Thoracic aorta (tissue), 2 donors: ENCODE data around the gene FMNL3. TPM values are rescaled to one million over a fixed set of nuclear protein-coding genes. Genes with fewer than 3 reads are reported as not detected.

Experiments used
- ATAC-seq: fragments of 150-250 bp; one replicate; pipeline ENCODE4 v1.8.0; 2017; ENCODE audit warnings: low read depth; ENCODE audit not compliant: insufficient number of reproducible peaks, low FRiP score
- DNase-seq: peaks from one replicate; pipeline ENCODE4 v3.0.0-alpha.2; 2020; ENCODE audit warnings: low spot score
- H3K27ac ChIP-seq, 2 donors: fragments of 200-600 bp; sonication (generic); 1 replicate in 1 of 2; 2 replicates in 1 of 2; pipeline ENCODE4 v1.5.1; 2016; ENCODE audit warnings: mild to moderate bottlenecking in 2 of 2, moderate library complexity in 2 of 2
- H3K27me3 ChIP-seq: fragments of 200-600 bp; sonication (generic); replicated peaks from 2 replicates; pipeline ENCODE4 v1.6.0; 2016; ENCODE audit warnings: mild to moderate bottlenecking; ENCODE audit not compliant: insufficient read depth
- H3K36me3 ChIP-seq: fragments of 200-600 bp; sonication (generic); one replicate; pipeline ENCODE4 v1.5.1; 2016
- H3K4me1 ChIP-seq, 2 donors: fragments of 200-600 bp; sonication (generic); 1 replicate in 1 of 2; 2 replicates in 1 of 2; pipeline versions ENCODE4 v1.5.1 to v1.6.0; 2016; ENCODE audit warnings: low read depth in 2 of 2, mild to moderate bottlenecking in 1 of 2; ENCODE audit not compliant: control insufficient read depth in 1 of 2
- H3K4me3 ChIP-seq: fragments of 200-600 bp; sonication (generic); 2 replicates; pipeline ENCODE4 v1.5.1; 2016; ENCODE audit warnings: mild to moderate bottlenecking
- H3K9me3 ChIP-seq: fragments of 200-600 bp; sonication (generic); 2 replicates; pipeline ENCODE4 v1.5.1; 2016
- CTCF ChIP-seq: fragments of 200-600 bp; sonication (generic); IDR thresholded peaks from one replicate; pipeline ENCODE4 v1.5.1; 2019; ENCODE audit warnings: antibody characterized with exemption
- total RNA-seq, 2 donors: library from RNA; depleted of rRNA; stranded (reverse); fragments of >200 nt; gene quantifications; one replicate each; pipeline versions ENCODE4 v1.1.0 to v1.2.3, GENCODE V29; 2016

Gene FMNL3
- total RNA-seq, 2 donors from 2014 or later = 26.7 to 37.4 TPM

DNA sequence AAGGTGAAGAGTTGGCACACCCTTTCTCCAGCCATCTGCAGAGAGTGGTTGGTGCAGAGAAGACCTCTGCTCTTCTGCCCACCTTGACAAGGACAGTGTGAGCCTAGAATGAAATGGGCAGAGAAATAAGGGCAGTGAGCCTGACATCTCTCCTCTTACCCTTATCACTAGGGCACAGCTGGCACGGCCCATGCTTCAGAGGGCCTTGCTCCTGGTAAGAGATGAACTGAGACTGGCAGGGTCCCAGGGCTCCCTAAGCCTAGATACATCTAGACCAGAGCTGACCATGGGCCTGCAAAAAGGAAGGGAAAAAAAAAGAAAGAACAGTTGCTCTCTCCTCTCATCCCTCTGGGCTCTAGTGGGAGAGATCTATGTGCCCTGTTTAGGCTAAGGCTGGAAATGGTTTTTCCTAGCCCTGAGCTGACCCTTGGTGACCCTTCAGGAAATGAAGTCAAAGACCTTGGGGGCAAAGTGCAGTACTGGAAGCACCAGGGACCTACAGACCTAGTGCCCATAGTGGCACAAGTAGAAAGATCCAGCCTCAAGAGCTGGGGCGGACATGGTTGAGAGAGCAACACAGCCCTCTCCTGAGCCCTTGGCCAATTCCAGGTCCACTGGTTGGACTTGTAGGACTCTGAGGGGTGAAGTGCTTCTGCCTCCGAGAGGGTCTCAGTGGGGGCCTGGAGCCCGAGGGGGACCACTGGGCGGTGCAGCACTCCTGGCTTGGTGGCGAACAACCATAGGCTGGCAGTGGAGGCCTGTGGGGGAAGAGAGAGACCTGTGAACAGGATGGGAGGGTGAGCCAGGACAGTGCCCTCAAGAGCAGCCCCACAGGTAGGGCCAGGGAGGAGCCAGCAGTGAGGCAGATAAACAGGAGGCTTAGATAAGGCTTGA is 61.8 kb downstream of the FMNL3 start:
- Histone ChIP-seq H3K4me1 (peaks cover 14 to 21% of the 10 kb centered on the region in 2 donors), H3K4me3 (no peak overlapping the region), H3K36me3 (peaks cover 39% of the 10 kb centered on the region), H3K27me3 (no peaks in the 10 kb centered on the region), H3K27ac (no peak overlapping the region), H3K9me3 (no peaks in the 10 kb centered on the region)
- TF ChIP-seq CTCF = no peak
- ATAC-seq (no peak), DNase-seq (no peak)

DNA sequence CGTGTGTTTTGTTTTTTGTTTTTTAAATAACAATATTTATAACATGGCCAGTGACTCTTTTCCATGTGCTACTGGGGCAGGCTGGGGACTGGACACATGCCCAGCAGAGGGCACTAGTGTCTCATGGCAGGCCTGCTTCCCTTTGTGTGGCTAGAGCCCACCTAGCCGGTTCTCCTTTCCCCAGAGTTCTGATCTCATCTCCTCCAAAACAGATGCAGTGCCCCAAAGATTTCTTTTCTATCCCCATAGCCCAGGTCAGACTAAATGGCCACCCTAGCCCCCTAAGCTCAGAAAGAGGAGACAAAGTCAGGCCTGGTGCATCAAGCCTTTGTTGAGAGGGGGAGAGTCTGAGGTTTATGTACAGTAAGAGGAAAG is 62.6 kb downstream of the FMNL3 start:
- H3K9me3 ChIP-seq = no peaks in the 10 kb centered on the region
- H3K36me3 ChIP-seq = peaks cover 40% of the 10 kb centered on the region
- DNase-seq (no peak), ATAC-seq (no peak)
- no peak overlapping the region for H3K4me3 ChIP-seq
- peak; percentile 90 for TF ChIP-seq CTCF
- no peak overlapping the region for H3K27ac ChIP-seq
- H3K27me3 ChIP-seq = no peaks in the 10 kb centered on the region
- H3K4me1 ChIP-seq = peaks cover 14 to 21% of the 10 kb centered on the region in 2 donors

- Histone ChIP-seq H3K27ac (no peak overlapping the region), H3K4me1 (peaks cover 14 to 21% of the 10 kb centered on the region in 2 donors), H3K9me3 (no peaks in the 10 kb centered on the region), H3K27me3 (no peaks in the 10 kb centered on the region), H3K4me3 (no peak overlapping the region), H3K36me3 (peaks cover 44% of the 10 kb centered on the region)
- no peak for TF ChIP-seq CTCF
- ATAC-seq (no peak), DNase-seq (no peak)
These were observed 63.1 kb downstream of the FMNL3 start for GRCh38 chr12:49643961-49644619.

GRCh38 chr12:49643135-49643534 is 64.1 kb downstream of the FMNL3 start:
- no peak for TF ChIP-seq CTCF
- peaks cover 12 to 14% of the 10 kb centered on the region in 2 donors for H3K4me1 ChIP-seq
- no peak overlapping the region for H3K4me3 ChIP-seq
- no peaks in the 10 kb centered on the region for H3K9me3 ChIP-seq
- H3K36me3 ChIP-seq = peaks cover 49% of the 10 kb centered on the region
- ATAC-seq = no peak
- no peaks in the 10 kb centered on the region for H3K27me3 ChIP-seq
- DNase-seq = no peak
- no peak overlapping the region for H3K27ac ChIP-seq

- ATAC-seq (no peak), DNase-seq (no peak)
- H3K27ac ChIP-seq = no peak overlapping the region
- peaks cover 5 to 7% of the 10 kb centered on the region in 2 donors for H3K4me1 ChIP-seq
- no peak for TF ChIP-seq CTCF
- no peaks in the 10 kb centered on the region for H3K9me3 ChIP-seq
- H3K4me3 ChIP-seq = no peak overlapping the region
- no peaks in the 10 kb centered on the region for H3K27me3 ChIP-seq
- peaks cover 53% of the 10 kb centered on the region for H3K36me3 ChIP-seq
These were observed 64.8 kb downstream of the FMNL3 start for GRCh38 chr12:49642370-49642802.
